SJCRH30 (cell line): ENCODE measurements around the gene EHD1. TPM values are rescaled to one million over a fixed set of nuclear protein-coding genes. Genes with fewer than 3 reads are reported as not detected.

Source experiments
- DNase-seq, 2 experiments: peaks; one replicate each; pipeline ENCODE4 v3.0.0-alpha.2; 2015 to 2020
- H3K27ac ChIP-seq: fragments of 250-450 bp; sonication (Bioruptor Pico); 2 replicates; pipeline ENCODE4 v1.5.1; 2020; ENCODE audit warnings: mild to moderate bottlenecking, moderate library complexity
- H3K27me3 ChIP-seq: fragments of 250-450 bp; sonication (Bioruptor Pico); 2 replicates; pipeline ENCODE4 v1.5.1; 2020; ENCODE audit warnings: mild to moderate bottlenecking, moderate library complexity
- H3K36me3 ChIP-seq: fragments of 250-450 bp; sonication (Bioruptor Pico); 2 replicates; pipeline ENCODE4 v1.5.1; 2020; ENCODE audit warnings: mild to moderate bottlenecking, moderate library complexity
- H3K4me1 ChIP-seq: fragments of 250-450 bp; sonication (Bioruptor Pico); 2 replicates; pipeline ENCODE4 v1.5.1; 2020; ENCODE audit warnings: mild to moderate bottlenecking, moderate library complexity
- H3K4me3 ChIP-seq: fragments of 250-450 bp; sonication (Bioruptor Pico); 2 replicates; pipeline ENCODE4 v1.5.1; 2020; ENCODE audit warnings: mild to moderate bottlenecking, moderate library complexity
- H3K9me3 ChIP-seq: fragments of 250-450 bp; sonication (Bioruptor Pico); replicated peaks from 2 replicates; pipeline ENCODE4 v1.5.1; 2020; ENCODE audit warnings: mild to moderate bottlenecking, moderate library complexity
- total RNA-seq: library from RNA; depleted of rRNA; stranded (reverse); fragments of >200 nt; shearing (Covaris generic); gene quantifications from 2 replicates; pipeline ENCODE4 v1.2.3, GENCODE V29; 2014

The EHD1 gene
- total RNA-seq, 1 experiment from 2014 or later: 45.0 TPM

GRCh38 chr11:64877390-64878222 is 815 bp downstream of the EHD1 start:
- Histone ChIP-seq H3K27me3 (no peaks in the 10 kb centered on the region), H3K4me1 (peaks cover 42% of the 10 kb centered on the region), H3K27ac (peak overlapping the region; percentile 31), H3K4me3 (peak overlapping the region; percentile 89), H3K9me3 (no peaks in the 10 kb centered on the region), H3K36me3 (peaks cover 7% of the 10 kb centered on the region; the same call in 1 of the 2 replicates)
- no peak for DNase-seq

DNA sequence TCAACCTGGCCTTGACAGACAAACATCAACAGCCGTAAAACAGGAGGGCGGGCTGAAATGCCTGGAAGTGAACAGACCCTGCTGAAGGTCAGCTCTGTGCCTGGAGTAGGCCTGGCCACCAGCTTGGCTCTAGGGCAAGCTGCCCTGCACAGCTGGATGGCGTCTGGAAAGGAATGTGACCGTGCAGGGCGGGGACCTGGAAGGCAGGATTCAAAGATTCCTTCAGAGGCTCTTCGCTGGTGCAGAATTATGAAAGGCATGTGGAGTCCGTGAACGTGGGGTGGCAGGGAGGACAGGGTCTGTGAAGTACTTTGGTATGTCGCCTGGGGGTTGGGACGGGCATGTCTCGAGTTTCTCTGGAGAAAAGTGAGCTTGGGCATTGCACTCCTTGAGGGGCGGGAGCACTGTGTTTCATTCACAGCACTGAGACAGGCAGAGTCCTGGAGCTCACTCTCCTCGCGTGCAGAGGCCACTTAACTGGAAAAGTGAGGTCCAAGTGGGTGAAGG is 1.5 kb downstream of the EHD1 start:
- Histone ChIP-seq H3K27ac (peak overlapping the region; percentile 31; the same call in 1 of the 2 replicates), H3K36me3 (peaks cover 8% of the 10 kb centered on the region; the same call in 1 of the 2 replicates), H3K9me3 (no peaks in the 10 kb centered on the region), H3K4me1 (peaks cover 46% of the 10 kb centered on the region), H3K4me3 (peak overlapping the region; percentile 89), H3K27me3 (no peaks in the 10 kb centered on the region)
- no peak for DNase-seq

DNA sequence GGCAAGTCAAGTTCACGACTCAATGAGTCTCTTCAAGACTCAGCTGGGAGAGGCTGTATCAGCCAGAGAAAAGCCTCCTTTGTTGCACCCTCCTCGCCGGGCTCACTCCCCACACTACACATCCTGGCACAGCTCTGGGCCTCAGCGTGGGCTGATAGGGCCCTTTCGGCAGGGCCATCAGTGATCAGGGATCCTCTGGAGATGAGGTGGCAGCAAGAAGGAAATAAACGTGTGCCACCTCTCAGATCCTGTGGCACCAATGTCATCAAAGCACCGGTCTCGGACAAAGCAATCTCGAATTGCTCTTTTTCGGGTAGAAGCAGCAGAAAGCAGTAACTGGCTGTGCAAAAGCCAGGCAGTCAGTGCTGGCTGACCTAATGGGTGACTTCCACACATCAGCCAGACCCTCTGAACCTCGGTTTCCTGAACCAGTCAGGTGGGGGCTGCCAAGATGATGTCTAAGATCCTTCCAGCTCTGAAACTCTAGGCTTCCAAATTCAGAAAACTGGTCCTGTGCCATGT is 2.1 kb downstream of the EHD1 start:
- Histone ChIP-seq H3K9me3 (no peaks in the 10 kb centered on the region), H3K27me3 (no peaks in the 10 kb centered on the region), H3K4me3 (peak overlapping the region; percentile 89), H3K36me3 (peaks cover 12% of the 10 kb centered on the region; the same call in 1 of the 2 replicates), H3K4me1 (peaks cover 52% of the 10 kb centered on the region), H3K27ac (no peak overlapping the region; the same call in 1 of the 2 replicates)
- DNase-seq: no peak

- Histone ChIP-seq H3K4me3 (peak overlapping the region; percentile 19), H3K27me3 (no peaks in the 10 kb centered on the region), H3K36me3 (peaks cover 12% of the 10 kb centered on the region; the same call in 1 of the 2 replicates), H3K9me3 (no peaks in the 10 kb centered on the region), H3K27ac (peak overlapping the region; percentile 97), H3K4me1 (peaks cover 59% of the 10 kb centered on the region)
- DNase-seq: no peak
Observed at GRCh38 chr11:64875369-64876228, 2.8 kb downstream of the EHD1 start.

GRCh38 chr11:64874308-64875240 is 3.8 kb downstream of the EHD1 start:
- Histone ChIP-seq H3K4me1 (peaks cover 68% of the 10 kb centered on the region), H3K36me3 (peaks cover 12% of the 10 kb centered on the region; the same call in 1 of the 2 replicates), H3K27me3 (no peaks in the 10 kb centered on the region), H3K9me3 (no peaks in the 10 kb centered on the region), H3K27ac (peak overlapping the region; percentile 97), H3K4me3 (peak overlapping the region; percentile 19)
- peak; percentile 98 to 99 for DNase-seq

DNA sequence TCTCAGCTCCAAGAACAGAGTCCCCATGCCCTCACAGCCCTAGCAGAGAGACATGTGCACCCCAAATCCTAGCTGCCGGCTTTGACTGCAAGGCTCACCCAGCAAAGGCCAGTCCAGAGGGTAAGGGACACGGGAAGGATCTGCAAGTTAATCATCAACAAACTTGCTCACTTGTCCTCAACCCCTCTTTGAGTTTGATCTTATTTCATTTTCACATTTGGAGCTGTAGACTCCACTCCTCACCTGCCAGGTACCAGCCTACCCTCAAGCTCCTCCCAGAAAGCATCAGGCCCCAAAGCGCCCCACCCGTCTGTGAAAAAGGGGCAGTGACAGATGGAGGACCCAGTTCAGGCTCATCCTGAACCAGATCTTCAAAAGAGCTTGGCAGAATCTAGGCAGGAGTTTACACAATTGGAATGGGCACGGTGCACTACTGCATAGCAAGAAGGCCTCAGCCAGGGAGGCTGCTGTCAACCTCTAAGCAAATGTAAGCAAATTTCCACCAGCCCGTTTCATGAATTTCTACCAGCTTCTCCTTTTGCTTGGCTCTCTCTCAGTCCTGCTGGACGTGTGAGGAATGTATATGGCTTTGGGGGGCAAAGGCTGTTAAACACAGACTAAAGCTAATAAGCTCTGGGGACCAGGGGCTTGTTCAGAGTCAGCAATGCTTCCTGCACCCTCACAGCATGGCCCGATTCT is 5.5 kb downstream of the EHD1 start:
- Histone ChIP-seq H3K4me3 (no peak overlapping the region), H3K27ac (no peak overlapping the region; the same call in 1 of the 2 replicates), H3K9me3 (no peaks in the 10 kb centered on the region), H3K27me3 (no peaks in the 10 kb centered on the region), H3K36me3 (peaks cover 12% of the 10 kb centered on the region; the same call in 1 of the 2 replicates), H3K4me1 (peaks cover 80% of the 10 kb centered on the region)
- DNase-seq: no peak

GRCh38 chr11:64871492-64871891 is 6.9 kb downstream of the EHD1 start:
- H3K27ac ChIP-seq: peak overlapping the region; percentile 83
- H3K4me1 ChIP-seq: peaks cover 77% of the 10 kb centered on the region
- H3K27me3 ChIP-seq: no peaks in the 10 kb centered on the region
- H3K4me3 ChIP-seq: no peak overlapping the region
- no peak for DNase-seq
- H3K9me3 ChIP-seq: no peaks in the 10 kb centered on the region
- H3K36me3 ChIP-seq: peaks cover 12% of the 10 kb centered on the region; the same call in 1 of the 2 replicates

GRCh38 chr11:64870893-64871466 is 7.4 kb downstream of the EHD1 start:
- peaks cover 73% of the 10 kb centered on the region for H3K4me1 ChIP-seq
- peak overlapping the region; percentile 83 for H3K27ac ChIP-seq
- H3K4me3 ChIP-seq: peak overlapping the region; percentile 7; the same call in 1 of the 2 replicates
- peaks cover 13% of the 10 kb centered on the region; the same call in 1 of the 2 replicates for H3K36me3 ChIP-seq
- H3K9me3 ChIP-seq: no peaks in the 10 kb centered on the region
- H3K27me3 ChIP-seq: no peaks in the 10 kb centered on the region
- DNase-seq: no peak

DNA sequence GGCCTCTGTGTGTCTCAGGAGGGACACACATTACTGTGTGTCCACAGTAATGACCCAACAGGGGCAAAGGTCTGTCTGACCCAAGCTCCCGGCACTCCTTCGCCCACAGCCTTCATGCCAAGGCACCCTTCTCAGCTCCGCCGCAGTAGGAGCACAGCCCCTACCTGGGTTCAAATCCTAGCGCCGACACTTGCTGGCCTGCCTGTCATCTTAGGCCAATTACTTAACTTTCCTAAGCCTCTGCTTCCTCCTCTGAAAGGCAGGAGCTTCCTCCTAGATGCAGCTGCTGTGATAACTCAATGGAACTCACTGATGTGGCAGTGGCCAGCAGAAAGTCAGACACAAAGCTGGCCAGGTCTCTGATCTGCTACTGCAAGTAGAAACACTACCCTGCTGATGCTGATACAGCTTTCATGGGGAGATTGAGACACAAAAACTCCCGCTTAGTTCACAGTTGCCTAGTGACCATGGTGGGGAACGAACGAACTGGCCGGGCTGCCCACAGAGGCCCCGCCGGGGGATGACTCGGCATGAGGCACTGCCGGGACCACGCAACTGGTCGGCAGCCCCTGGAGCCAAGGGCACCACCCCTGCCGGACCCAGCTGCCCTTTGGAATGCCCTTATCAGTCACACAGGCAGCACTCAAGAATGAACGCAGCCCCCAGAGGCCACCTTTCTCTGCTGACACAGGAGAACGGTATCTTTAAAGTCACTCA is 8.1 kb downstream of the EHD1 start:
- Histone ChIP-seq H3K4me3 (peak overlapping the region; percentile 7; the same call in 1 of the 2 replicates), H3K27ac (peak overlapping the region; percentile 83), H3K4me1 (peaks cover 73% of the 10 kb centered on the region), H3K36me3 (peaks cover 15% of the 10 kb centered on the region; the same call in 1 of the 2 replicates), H3K27me3 (no peaks in the 10 kb centered on the region), H3K9me3 (no peaks in the 10 kb centered on the region)
- DNase-seq: peak; percentile 83 to 91

DNA sequence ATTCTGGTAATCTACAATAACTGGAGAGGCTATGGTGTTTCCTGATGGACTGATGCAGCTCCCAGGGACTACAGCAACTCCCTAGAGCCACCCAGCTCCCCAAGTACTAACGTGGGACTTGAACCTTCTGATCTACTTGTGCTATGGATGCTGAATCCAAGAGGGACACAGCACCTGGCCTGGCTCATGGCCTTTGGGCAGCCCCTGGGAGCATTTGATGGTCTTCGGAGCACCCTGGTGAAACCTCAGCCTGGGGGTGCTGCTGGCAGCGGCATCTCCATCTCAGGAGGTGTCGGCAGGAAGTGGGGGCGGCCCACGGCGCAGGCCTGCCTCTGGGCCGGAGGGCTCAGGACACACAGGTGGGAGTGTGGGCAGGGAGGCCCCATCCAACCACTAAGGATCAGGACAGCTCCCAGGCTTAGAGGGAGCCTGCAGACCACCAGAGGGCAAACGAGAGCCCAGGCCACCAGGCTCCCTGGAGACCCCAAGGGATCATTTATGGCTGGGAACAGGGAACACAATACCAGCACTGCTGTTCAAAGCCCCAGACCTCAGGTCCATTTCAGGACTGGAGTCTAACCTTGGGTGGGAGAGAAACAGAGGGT is 8.7 kb downstream of the EHD1 start:
- H3K4me1 ChIP-seq: peaks cover 73% of the 10 kb centered on the region

GRCh38 chr11:64868904-64869570 is 9.4 kb downstream of the EHD1 start:
- peak overlapping the region; percentile 83 for H3K27ac ChIP-seq
- peak; percentile 92 to 94 for DNase-seq
- H3K4me1 ChIP-seq: peaks cover 77% of the 10 kb centered on the region
- no peaks in the 10 kb centered on the region for H3K9me3 ChIP-seq
- H3K36me3 ChIP-seq: peaks cover 15% of the 10 kb centered on the region; the same call in 1 of the 2 replicates
- no peaks in the 10 kb centered on the region for H3K27me3 ChIP-seq
- H3K4me3 ChIP-seq: no peak overlapping the region

More for the DNA sequence above, 8.7 kb downstream of the EHD1 start:
- Histone ChIP-seq H3K27me3 (no peaks in the 10 kb centered on the region), H3K36me3 (peaks cover 15% of the 10 kb centered on the region; the same call in 1 of the 2 replicates), H3K27ac (peak overlapping the region; percentile 83), H3K4me3 (no peak overlapping the region), H3K9me3 (no peaks in the 10 kb centered on the region)
- peak; percentile 64 to 75 for DNase-seq
